GM19468 (cell line): Measurements from ENCODE around the gene ACSM2B.
"Not testable (repeated sequence)": the region's sequence is repeated elsewhere in the genome, so short reads cannot be mapped to it uniquely, and the experiment has no call there.

Source experiments
- ATAC-seq: cut with Tn5 transposase; IDR thresholded peaks from one replicate; pipeline ENCODE4 v1.9.1; 2021; ENCODE audit warnings: mild to moderate bottlenecking, moderate library complexity, moderate number of reproducible peaks; ENCODE audit not compliant: unreplicated experiment; ENCODE audit errors: extremely low read depth

The ACSM2B gene, protein sequence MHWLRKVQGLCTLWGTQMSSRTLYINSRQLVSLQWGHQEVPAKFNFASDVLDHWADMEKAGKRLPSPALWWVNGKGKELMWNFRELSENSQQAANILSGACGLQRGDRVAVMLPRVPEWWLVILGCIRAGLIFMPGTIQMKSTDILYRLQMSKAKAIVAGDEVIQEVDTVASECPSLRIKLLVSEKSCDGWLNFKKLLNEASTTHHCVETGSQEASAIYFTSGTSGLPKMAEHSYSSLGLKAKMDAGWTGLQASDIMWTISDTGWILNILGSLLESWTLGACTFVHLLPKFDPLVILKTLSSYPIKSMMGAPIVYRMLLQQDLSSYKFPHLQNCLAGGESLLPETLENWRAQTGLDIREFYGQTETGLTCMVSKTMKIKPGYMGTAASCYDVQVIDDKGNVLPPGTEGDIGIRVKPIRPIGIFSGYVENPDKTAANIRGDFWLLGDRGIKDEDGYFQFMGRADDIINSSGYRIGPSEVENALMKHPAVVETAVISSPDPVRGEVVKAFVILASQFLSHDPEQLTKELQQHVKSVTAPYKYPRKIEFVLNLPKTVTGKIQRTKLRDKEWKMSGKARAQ

DNA sequence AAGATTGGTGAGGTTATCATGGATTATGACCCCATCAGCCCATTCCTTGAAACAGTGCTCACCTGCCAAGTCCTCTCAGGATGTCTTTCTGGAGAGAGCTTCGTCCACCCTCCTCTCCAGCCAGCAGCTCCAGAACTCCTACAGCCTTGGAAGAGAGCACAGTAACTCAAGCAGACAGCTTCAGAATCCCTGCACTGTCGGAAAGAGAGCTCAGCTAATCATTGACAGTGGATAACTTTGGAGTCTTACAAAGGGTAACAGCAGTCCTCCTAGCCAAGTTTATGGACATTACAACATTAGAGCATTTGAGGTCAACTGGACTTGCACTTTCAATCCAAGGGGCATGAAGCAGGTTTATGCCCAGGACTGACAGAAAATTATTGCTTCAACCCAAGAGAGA, at the start of gene ACSM2B:
Gene ACSM2B, minus strand, starts transcription at position 223 of the 400 bp plus-strand sequence. CDS start 11,522 bp downstream, outside the sequence.
- not testable (repeated sequence) for ATAC-seq

DNA sequence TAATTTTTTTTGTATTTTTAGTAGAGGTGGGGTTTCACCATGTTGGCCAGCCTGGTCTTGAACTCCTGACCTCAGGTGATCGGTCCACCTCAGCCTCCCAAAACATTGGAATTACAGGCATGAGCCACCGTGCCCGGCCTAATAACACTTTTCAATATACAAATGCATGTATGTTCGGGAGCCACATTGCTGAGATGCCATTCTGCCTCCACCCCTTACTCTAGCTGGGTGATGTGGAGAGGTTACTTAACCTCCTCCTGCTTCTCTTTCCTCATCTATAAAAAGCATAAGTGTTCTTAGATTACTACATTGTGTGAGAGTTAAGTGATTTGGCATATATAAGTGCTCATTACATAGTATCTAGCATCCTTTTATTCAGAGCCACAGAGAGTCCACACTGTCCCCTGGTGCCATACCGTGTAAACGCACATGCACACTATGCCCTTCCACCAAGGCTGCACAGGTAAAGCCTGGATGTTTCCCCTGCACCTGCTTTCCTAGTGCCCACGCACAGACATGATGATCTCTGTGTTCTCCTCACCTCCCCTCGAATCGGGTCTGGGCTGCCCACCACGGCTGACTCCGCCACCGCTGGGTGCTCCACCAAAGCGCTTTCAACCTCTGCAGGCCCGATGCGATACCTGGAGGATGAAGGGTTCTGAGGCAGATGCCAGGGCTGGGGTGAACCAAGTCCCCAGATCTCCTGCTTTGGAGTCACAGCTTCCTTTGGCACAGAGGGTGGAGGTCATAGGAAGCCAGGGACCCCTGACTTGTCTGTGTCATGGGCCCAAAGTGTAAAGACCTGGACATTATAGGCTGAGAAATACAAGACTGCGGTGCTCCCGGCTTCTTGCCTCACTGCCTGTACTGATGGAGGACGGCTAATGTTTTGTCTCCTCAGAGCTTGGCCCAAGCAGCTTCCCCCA, 49.0 kb upstream of the ACSM2B start:
- ATAC-seq: no peak

DNA sequence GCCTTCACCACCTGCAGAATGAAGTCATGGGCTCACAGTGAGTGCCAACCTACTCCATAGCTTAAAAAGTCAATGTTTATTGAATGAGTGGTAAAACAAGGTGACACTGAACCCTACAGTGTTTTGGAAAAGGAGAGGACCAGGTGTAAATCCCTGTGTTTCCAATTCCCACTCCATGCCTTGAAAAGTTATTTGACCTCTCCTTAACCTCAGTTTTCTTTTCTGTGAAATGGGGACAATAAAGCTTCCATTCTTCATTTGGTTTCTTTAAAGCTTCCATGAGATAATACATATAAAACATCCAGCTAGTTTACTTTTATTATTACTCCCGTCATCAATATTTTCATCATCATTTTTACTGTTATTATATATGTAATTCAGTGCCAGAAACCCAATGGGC, 48.0 kb upstream of the ACSM2B start:
- no peak for ATAC-seq

DNA sequence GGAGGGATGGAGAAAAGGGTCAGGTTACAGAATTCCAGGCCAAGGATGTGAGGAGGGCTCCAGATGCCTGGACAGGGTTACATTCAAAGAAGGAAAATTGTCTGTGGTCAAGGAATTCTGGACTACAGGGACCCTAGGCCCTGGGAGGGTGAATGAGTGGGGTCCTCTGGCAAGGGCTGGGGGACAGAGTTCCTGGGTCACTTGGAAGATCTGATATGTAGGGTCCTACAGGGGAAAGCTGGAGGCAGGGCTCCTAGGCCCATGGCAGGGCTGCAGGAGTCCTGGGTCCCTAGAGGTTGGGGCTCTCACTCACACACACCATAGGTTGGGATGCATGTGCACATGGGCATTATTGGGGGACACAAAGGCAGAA, 46.3 kb upstream of the ACSM2B start:
- no peak for ATAC-seq

DNA sequence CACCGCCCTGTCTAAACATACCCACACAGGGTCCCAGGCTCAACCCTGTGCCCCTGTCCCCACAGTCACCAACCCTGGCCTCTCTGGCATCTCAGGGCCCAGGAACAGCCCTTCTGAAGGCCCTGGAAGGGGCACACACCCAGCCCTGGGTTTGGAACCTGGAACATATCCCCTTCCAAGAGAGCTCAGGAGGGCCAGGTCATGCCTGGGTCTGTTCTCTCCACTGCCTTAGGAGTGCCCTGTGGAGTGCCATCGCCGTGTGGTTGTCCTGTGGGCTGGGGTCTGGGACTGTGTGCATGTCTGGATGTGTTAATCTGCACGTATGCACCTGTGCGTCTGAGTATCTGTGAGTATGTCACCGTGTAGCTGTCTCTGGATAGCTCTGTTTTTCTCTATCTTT, 45.2 kb upstream of the ACSM2B start:
- no peak for ATAC-seq

DNA sequence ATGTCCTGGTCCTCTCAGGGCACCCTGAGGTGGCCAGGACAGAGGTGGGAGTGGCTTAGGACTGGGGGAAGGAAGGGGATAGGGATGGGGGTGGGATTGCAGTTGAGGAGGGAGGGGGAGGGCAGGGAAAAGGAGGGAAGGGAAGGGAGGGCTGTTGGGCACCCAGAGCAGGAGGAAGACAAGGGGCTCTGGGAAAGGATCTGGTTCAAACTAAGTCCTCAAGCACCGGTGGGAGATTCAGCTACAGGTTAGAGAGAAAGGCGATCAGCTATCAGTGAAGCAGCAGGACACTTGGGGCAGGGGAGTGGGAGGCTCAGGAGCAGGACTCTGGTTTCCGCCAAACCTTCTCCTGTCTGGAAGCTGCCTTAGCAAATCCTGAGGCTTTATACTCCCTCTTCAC, 44.6 kb upstream of the ACSM2B start:
- no peak for ATAC-seq

DNA sequence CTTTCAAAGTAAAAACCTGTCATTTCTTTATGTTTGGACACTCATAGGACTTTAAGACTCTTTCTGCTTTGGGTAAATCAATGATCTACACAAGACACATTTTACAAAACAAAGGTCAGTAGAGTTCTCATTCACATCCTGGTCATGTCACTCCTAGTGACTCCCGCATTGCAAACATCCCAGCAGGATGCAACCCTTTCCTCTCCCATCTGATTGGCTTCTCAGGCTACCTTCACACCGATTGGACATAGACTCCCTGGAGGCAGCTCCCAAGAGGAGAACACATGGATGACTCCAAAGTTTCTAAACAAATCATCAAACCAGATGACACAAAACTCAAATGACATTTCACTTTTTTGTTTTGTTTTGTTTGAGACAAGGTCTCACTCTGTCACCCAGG, 43.8 kb upstream of the ACSM2B start:
- ATAC-seq: no peak

DNA sequence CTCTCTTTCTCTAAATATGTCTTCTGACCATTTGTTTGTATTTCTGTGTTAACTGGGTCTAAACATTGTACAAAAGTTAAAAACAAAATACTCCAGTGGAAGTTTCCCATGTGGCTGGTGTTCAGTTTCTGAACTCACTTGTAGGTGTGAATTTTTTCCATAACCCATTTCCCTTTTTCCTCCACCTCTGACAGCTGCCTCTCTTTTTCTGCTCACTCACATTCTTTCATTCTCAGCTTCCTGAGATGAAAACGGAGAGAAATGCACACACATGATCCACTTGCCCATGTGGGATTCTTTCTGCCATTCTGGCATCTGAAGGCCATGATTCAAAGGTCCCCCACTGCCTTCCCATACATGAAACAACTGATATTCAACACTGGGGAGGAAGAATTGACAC, 41.1 kb upstream of the ACSM2B start:
- ATAC-seq: no peak

DNA sequence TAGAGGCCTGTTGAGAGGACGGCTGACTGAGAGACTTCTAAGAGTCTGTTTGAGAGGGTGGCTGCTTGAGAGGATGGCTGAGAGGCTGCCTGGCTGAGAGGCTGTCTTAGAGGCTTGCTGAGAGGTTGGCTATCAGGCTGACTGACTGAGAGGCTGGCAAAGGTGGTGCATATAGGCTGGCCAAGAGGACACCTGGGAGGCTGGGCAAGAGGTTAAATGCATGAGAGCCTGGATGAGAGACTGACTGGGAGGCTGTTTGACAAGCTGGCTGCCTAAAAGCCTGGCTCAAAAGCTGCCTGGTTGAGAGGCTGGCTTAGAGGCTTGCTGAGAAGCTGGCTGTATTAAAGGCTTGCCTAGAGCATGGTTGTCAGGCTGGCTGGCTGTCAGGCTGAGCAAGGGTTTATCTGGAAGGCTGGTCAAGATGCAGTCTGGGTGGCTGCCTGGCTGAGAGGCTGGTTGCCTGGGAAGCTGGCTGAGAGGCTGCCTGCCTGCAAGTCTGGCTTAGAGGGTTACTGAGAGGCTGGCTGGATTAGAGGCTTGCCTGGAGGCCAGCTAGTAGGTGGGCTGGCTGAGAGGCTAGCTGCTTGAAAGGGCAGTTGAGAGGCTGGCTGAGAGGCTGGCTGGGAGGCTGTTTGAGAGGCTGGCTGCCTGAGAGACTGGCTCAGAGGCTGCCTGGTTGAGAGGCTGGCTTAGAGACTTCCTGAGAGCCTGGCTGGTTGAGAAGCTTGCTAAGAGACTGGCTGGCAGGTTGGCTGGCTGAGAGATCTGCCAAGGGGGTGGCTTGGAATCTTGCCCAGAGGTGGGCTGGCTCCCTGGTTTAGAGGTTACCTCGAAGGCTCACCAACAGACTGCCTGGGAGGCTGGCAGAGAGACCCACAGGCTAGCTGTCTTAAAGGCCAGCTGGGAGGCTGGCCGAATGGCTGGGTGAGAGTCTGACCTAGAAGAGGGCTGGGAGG, 38.3 kb upstream of the ACSM2B start:
- ATAC-seq: no peak

DNA sequence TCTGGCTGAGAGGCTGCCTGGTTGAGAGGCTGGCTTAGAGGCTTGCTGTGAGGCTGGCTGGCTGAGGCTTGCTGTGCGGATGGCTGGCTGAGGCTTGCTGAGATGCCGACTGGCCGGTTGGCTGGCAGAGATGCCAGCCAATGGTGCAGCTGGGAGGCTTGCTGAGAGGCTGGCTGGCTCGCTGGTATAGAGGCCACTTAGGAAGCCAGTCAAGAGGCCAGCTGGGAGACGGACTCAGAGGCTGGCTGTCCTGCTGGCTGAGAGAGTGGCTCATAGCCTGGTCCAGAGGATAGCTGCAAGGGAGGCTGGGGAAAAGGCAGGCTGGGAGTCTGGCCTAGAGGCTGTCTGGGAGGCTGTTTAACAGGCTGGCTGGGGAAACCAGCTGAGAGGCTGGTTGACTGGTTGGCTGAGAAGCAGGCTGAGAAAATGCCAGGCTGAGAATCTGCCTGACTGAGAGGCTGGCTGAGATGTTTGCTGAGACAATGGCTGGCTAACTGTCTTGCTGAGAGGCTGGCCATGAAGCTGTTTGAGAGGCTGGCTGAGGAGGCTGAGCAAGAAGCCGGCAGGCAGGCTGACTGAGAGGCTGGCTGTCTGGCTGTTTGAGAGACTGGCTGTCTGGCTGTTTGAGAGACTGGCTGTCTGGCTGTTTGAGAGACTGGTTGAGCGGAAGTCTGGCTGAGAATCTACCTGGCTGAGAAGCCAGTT, 37.5 kb upstream of the ACSM2B start:
- no peak for ATAC-seq

DNA sequence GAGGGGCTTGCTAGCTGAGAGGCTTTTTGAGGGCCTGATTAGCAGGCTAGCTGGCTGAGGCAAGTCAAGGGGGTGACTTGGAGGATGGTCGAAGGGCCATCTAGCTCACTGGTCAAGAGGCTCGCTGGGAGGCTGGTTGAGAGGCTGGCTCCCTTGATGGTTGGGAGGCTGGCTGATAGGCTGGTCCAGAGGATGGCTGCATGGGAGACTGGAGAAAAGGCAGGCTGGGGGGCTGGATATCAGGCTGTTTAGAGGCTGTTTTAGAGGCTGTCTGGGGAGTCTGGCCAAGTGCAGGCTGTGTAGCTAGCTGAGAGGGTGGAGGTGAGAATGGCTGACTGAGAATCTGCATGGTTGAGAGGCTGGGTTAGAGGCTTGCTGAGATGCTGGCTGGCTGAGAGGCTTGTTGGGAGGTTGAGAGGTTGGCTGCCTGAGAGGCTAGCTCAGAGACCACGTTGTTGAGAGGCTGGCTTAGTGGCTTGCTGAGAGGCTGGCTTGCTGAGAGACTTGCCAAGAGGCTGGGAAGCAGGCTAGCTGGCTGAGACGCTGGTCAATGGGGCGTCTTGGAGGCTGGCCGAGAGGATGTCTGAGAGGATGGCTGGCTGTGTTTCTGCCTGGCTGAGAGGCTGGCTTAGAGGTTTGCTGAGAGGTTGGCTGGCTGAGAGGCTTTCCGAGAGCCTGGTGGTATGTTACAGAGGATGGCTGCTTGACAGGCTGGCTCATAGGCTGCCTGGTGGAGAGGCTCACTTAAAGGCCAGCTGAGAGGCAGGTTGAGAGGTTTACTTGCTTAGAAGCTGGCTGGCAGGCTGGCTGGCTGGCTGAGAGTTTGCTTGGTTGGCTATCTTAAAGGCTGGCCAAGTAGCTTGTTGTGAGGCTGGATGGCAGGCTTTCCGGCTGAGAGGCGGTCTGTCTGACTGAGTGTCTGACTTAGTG, 36.6 kb upstream of the ACSM2B start:
- no peak for ATAC-seq

DNA sequence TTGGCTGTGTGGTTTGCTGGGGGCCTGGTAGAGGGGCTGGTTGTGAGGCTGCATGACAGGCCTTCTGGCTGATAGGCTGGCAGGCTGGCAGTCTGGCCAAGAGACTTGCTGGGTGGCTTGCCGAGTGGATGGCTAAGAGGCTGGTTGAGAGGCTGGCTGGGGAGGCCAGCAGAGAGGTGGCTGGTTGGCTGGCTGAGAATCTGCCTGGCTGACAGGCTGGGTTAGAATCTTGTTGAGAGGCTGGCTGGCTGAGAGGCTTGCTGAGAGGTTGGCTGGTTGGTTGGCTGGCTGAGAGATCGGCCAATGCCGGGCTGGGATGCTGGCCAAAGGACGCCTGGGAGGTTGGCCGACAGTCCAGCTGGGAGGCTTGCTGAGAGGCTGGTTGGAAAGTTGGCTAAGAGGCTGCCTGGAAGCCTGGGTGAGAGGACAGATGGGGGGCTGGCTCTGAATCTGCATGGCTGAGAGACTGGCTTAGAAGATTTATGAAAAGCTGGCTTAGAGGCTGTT, 35.9 kb upstream of the ACSM2B start:
- no peak for ATAC-seq

DNA sequence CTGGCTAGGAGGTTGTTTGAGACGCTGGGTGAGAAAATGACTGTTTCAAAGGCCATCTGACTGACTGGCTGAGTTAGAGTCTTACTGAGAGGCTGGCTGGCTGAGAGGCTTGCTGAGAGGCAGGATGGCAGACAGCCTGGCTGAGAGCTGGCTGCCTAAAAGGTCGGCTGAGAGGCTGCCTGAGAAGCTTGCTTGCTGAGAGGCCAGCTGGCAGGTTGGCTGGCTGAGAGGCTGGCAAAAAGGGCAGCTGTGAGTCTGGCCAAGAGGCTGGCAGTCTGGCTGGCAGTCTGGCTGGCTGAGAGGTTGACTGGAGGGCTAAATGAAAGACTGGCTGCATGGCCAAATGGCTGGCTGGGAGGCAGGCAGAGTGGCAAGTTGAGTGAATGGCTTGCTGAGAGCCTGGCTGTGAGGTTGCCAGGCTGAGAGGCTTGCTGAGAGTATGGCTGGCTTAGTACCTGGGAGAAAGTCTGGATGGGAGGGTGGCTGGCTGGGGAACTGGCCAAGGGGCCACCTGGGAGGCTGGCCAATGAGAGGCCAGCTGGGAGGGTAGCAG, 35.3 kb upstream of the ACSM2B start:
- ATAC-seq: no peak

DNA sequence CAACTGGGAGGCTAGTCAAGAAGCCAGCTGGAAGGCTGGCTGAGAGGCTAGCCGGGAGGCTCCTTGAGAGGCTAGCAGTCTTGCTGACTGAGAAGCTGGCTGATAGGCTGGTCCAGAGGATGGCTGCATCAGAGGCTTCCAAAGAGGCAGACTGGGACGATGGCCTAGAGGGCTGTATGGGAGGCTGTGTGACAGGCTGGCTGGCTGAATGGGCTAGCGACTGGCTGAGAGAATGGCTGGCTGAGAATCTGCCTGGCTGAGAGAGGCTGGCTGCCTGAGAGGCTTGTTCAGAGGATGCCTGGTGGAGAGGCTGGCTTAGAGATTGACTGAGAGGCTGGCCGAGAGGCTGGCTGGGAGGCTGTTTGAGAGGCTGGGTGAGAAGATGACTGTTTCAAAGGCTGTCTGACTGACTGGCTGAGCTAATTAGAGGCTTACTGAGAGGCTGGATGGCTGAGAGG, 34.8 kb upstream of the ACSM2B start:
- ATAC-seq: no peak

DNA sequence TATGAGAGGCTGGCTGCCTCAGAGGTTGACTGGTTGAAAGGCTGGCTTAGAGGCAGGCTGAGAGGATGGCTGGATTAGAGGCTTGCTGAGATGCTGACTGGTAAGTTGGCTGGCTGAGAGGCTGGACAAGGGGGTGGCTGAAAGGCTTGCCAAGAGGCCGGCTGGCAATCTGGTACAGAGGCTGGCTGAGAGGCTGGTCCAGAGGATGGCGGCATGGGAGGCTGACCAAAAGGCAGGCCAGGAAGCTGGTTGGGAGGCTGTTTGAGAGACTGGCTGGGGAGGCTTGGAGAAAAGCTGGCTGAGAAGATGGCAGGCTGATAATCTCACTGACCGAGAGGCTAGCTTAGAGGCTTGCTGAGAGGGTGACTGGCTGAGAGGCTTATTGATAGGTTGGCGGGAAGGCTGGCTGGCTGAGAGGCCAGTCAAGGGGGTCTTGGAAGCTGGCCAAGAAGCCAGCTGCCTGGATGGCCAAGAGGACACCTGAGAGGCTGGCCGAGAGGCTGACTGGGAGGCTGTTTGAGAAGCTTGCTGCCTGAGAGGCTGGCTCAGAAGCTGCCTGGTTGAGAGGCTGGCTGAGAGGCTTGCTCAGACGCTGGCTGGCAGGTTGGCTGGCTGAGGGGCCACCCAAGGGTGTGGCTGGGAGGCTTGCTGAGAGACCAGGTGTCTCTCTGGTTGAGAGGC, 34.2 kb upstream of the ACSM2B start:
- ATAC-seq: no peak

DNA sequence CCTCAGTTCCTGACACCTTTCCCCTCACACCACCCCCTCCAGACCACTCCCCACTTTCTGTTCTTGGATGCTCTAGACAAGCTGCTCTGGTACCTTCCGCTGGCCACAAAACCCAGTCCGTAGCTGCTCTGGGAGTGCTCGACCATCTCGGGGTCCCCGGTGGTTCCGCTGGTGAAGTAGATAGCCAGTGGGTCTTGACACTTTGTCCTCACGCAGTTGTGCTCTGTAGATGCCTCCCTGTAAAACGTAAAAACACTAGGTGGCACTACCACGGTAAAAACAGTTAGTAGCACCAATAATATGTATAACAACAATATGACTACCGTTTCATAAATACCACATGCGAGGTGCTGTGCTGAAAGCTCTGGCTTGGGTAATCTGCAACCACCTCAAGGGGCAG, 26.0 kb upstream of the ACSM2B start:
- ATAC-seq: not testable (repeated sequence)

DNA sequence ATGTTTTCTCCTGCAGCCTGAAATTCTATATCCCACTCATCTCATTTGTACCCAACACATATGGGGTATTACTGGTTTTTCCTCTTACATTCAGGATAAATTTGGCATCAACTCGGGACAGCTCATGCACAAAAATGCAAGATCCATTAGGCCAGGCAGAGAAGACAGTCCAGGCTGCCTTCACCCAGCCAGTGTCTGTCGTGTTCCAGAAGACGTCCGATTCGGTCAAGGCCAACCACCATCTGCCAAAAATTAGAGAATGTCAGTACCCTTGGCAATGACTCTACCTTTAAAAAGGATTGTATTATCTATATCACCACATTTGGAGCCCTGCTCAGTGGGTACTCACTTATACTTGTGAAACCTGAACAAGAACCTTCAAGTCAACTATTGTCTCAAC, 23.3 kb upstream of the ACSM2B start:
- ATAC-seq: not testable (repeated sequence)
